ENCODE data around the gene ATP9B. TPM values are rescaled to one million over a fixed set of nuclear protein-coding genes. Genes with fewer than 3 reads are reported as not detected.

Gene ATP9B
- total and polyA plus RNA-seq, 10 of the 15 experiments (the other 5 are each of a cell fraction or from before 2014, with no cell fraction given) = 0.74 to 20.7 (median 12.9) TPM

DNA sequence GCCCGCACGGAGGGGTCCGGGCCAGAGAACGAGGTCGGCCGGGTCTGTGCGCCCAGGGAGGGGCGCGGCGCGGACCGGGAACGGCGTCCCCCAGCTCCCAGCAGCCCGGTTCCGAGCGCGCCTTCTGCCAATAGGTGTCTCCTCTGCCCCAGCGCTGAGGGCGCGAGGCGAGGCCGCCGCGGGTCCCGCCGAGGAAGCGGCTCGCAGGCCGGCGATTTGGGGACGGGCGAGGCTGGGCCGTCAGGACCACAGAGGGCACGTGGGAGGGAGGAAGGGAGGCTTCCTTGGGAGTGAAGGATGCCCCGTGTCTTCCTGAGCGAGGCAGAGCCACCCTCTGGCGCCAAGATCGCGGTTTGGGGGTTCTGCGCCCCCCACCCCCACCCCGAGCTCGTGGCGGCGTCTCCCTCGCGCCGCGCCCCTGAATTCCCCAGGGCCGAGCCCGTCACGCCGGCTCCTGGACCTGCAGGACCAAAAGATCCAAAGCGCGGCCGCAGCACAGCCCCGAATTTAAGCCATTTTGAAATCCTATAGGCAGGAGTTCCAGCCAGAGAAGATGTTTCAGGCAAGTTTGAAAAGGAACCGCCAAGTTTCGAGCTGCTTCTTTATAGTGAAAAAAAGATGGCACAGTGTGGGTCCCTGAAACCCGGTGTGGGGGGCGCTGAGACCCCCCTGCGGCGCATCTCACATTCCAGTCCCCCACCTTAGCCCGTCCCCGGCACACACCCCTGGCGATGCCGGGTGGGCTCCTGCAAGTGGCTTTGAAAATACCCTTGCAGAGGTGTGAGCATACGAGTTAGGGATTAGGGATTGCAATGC lies 327.4 kb downstream of the ATP9B start (continued):
- TF ChIP-seq, protein P1, sequence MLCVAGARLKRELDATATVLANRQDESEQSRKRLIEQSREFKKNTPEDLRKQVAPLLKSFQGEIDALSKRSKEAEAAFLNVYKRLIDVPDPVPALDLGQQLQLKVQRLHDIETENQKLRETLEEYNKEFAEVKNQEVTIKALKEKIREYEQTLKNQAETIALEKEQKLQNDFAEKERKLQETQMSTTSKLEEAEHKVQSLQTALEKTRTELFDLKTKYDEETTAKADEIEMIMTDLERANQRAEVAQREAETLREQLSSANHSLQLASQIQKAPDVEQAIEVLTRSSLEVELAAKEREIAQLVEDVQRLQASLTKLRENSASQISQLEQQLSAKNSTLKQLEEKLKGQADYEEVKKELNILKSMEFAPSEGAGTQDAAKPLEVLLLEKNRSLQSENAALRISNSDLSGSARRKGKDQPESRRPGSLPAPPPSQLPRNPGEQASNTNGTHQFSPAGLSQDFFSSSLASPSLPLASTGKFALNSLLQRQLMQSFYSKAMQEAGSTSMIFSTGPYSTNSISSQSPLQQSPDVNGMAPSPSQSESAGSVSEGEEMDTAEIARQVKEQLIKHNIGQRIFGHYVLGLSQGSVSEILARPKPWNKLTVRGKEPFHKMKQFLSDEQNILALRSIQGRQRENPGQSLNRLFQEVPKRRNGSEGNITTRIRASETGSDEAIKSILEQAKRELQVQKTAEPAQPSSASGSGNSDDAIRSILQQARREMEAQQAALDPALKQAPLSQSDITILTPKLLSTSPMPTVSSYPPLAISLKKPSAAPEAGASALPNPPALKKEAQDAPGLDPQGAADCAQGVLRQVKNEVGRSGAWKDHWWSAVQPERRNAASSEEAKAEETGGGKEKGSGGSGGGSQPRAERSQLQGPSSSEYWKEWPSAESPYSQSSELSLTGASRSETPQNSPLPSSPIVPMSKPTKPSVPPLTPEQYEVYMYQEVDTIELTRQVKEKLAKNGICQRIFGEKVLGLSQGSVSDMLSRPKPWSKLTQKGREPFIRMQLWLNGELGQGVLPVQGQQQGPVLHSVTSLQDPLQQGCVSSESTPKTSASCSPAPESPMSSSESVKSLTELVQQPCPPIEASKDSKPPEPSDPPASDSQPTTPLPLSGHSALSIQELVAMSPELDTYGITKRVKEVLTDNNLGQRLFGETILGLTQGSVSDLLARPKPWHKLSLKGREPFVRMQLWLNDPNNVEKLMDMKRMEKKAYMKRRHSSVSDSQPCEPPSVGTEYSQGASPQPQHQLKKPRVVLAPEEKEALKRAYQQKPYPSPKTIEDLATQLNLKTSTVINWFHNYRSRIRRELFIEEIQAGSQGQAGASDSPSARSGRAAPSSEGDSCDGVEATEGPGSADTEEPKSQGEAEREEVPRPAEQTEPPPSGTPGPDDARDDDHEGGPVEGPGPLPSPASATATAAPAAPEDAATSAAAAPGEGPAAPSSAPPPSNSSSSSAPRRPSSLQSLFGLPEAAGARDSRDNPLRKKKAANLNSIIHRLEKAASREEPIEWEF (IDR thresholded peaks at IDR 0.05; ENCODE audit: insufficient replicate concordance, low read depth, low read length) = no peak
- TF ChIP-seq HCFC1 (IDR thresholded peaks at IDR 0.05; ENCODE audit: low read length) = no peak
- no peak for TF ChIP-seq NR2C1 (IDR thresholded peaks at IDR 0.05)
- TF ChIP-seq SIN3A (IDR thresholded peaks at IDR 0.05; ENCODE audit: low read depth, low read length) = no peak
- TF ChIP-seq RAD21 (IDR thresholded peaks at IDR 0.05; ENCODE audit: insufficient read depth, low read depth, low read length) = peak; percentile 69
- no peak for TF ChIP-seq SREBF1 (IDR thresholded peaks at IDR 0.05; ENCODE audit: low read length)
- no peak for TF ChIP-seq FOS (IDR thresholded peaks at IDR 0.05; ENCODE audit: borderline replicate concordance, extremely low read depth, insufficient read length)
- TF ChIP-seq, protein P2, sequence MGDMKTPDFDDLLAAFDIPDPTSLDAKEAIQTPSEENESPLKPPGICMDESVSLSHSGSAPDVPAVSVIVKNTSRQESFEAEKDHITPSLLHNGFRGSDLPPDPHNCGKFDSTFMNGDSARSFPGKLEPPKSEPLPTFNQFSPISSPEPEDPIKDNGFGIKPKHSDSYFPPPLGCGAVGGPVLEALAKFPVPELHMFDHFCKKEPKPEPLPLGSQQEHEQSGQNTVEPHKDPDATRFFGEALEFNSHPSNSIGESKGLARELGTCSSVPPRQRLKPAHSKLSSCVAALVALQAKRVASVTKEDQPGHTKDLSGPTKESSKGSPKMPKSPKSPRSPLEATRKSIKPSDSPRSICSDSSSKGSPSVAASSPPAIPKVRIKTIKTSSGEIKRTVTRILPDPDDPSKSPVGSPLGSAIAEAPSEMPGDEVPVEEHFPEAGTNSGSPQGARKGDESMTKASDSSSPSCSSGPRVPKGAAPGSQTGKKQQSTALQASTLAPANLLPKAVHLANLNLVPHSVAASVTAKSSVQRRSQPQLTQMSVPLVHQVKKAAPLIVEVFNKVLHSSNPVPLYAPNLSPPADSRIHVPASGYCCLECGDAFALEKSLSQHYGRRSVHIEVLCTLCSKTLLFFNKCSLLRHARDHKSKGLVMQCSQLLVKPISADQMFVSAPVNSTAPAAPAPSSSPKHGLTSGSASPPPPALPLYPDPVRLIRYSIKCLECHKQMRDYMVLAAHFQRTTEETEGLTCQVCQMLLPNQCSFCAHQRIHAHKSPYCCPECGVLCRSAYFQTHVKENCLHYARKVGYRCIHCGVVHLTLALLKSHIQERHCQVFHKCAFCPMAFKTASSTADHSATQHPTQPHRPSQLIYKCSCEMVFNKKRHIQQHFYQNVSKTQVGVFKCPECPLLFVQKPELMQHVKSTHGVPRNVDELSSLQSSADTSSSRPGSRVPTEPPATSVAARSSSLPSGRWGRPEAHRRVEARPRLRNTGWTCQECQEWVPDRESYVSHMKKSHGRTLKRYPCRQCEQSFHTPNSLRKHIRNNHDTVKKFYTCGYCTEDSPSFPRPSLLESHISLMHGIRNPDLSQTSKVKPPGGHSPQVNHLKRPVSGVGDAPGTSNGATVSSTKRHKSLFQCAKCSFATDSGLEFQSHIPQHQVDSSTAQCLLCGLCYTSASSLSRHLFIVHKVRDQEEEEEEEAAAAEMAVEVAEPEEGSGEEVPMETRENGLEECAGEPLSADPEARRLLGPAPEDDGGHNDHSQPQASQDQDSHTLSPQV (IDR thresholded peaks at IDR 0.05) = no peak
- TF ChIP-seq, protein P3, sequence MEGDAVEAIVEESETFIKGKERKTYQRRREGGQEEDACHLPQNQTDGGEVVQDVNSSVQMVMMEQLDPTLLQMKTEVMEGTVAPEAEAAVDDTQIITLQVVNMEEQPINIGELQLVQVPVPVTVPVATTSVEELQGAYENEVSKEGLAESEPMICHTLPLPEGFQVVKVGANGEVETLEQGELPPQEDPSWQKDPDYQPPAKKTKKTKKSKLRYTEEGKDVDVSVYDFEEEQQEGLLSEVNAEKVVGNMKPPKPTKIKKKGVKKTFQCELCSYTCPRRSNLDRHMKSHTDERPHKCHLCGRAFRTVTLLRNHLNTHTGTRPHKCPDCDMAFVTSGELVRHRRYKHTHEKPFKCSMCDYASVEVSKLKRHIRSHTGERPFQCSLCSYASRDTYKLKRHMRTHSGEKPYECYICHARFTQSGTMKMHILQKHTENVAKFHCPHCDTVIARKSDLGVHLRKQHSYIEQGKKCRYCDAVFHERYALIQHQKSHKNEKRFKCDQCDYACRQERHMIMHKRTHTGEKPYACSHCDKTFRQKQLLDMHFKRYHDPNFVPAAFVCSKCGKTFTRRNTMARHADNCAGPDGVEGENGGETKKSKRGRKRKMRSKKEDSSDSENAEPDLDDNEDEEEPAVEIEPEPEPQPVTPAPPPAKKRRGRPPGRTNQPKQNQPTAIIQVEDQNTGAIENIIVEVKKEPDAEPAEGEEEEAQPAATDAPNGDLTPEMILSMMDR (IDR thresholded peaks at IDR 0.05 in 2 of 3, conservative IDR thresholded peaks at IDR 0.05 in 1 of 3; ENCODE audit: control insufficient read depth in 2 of 3, extremely low read depth in 1 of 3, insufficient read depth in 1 of 3, low read depth in 3 of 3, low read length in 3 of 3) = peak; percentile 29 to 55 (median 33); a peak in 4 of 6 replicates
- TF ChIP-seq CEBPZ (IDR thresholded peaks at IDR 0.05; ENCODE audit: low read depth, low read length) = no peak
- peak; percentile 27; the same call in 1 of the 2 replicates for TF ChIP-seq LARP7 (IDR thresholded peaks at IDR 0.05)
- no peak for TF ChIP-seq NFYB (IDR thresholded peaks at IDR 0.05; ENCODE audit: insufficient read depth, low read depth, low read length)
- TF ChIP-seq RELA (IDR thresholded peaks at IDR 0.05; ENCODE audit: borderline replicate concordance, partially characterized antibody) = no peak
- TF ChIP-seq IRF4 (IDR thresholded peaks at IDR 0.05; ENCODE audit: low read depth, low read length) = no peak
